ENCODE data around the gene S100A7.

The S100A7 gene

GRCh38 chr1:153476491-153477093 lies 16.1 kb upstream of the S100A7 start:
- DNase-seq (ENCODE audit: low spot score): no peak
- H3K4me2 ChIP-seq (ENCODE audit: insufficient read depth, low read length, poor library complexity, severe bottlenecking): no peak overlapping the region
- H3K4me1 ChIP-seq (ENCODE audit: control insufficient read depth in 2 of 2, insufficient read depth in 1 of 2, low read depth in 1 of 2, low read length in 2 of 2): no peaks in the 10 kb centered on the region
- H2BK15ac ChIP-seq (ENCODE audit: low read length): no peak overlapping the region
- H4K8ac ChIP-seq (ENCODE audit: low read depth, low read length): no peak overlapping the region
- H3K14ac ChIP-seq (ENCODE audit: low read length): no peak overlapping the region
- H3K36me3 ChIP-seq (replicated peaks in 1 of 2; ENCODE audit: control insufficient read depth in 2 of 2, insufficient read depth in 2 of 2, low read length in 2 of 2): no peaks in the 10 kb centered on the region
- H3K27me3 ChIP-seq (ENCODE audit: control insufficient read depth in 3 of 3, insufficient read depth in 3 of 3, low read depth in 1 of 3, low read length in 3 of 3): no peaks in the 10 kb centered on the region
- H2BK12ac ChIP-seq (ENCODE audit: low read length): no peak overlapping the region
- no peak overlapping the region for H3K18ac ChIP-seq (ENCODE audit: low read length)
- H3K4ac ChIP-seq (ENCODE audit: low read length): no peak overlapping the region
- no peaks in the 10 kb centered on the region for H3K79me1 ChIP-seq (ENCODE audit: low read depth, low read length)
- H2BK5ac ChIP-seq (ENCODE audit: low read length): no peak overlapping the region
- no peak overlapping the region for H2AK5ac ChIP-seq (ENCODE audit: low read depth, low read length)
- no peak overlapping the region for H3K4me3 ChIP-seq (ENCODE audit: low read length in 2 of 2)
- H2AFZ ChIP-seq (ENCODE audit: low read length): no peak overlapping the region
- peaks cover 2 to 3% of the 10 kb centered on the region in 2 donors for H3K9me3 ChIP-seq (replicated peaks in 1 of 2; ENCODE audit: control insufficient read depth in 2 of 2, insufficient read depth in 1 of 2, low read depth in 1 of 2, low read length in 2 of 2)
- H3K27ac ChIP-seq (replicated peaks; ENCODE audit: low read length): no peak overlapping the region
- H3K9ac ChIP-seq (ENCODE audit: low read depth, low read length, poor library complexity): no peak overlapping the region
- no peak overlapping the region for H2BK120ac ChIP-seq (ENCODE audit: low read depth, low read length)
- H3K23ac ChIP-seq (ENCODE audit: low read depth, low read length, poor library complexity): no peak overlapping the region
- no peak overlapping the region for H4K91ac ChIP-seq (ENCODE audit: low read depth, low read length, poor library complexity)
- no CpG with 5 or more reads among the region's 4 CpGs for WGBS, 2 donors (ENCODE audit: extremely low coverage in 2 of 2, insufficient read length in 2 of 2, insufficient replicate concordance in 1 of 2)

DNA sequence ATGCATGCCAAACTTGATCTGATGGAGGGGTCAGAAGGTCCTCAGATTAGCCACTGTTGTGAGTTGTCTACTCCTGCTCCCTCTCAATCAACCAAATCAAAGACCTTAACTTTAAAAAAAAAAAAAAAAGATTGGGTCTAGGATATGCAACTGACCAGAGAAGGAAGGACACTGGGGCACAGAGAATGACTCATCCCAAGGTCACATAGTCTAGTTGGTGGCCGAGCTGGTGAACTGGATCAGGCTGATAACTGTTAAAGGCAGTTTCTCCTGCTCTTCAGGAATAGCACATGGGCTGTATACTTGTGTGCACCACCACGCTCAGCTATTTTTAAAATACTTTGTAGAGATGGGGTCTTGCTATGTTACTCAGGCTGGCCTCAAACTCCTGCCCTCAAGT lies 14.8 kb upstream of the S100A7 start:
- no peak overlapping the region for H3K27ac ChIP-seq (replicated peaks; ENCODE audit: low read length)
- no peak overlapping the region for H3K14ac ChIP-seq (ENCODE audit: low read length)
- no peak overlapping the region for H2AFZ ChIP-seq (ENCODE audit: low read length)
- H3K4ac ChIP-seq (ENCODE audit: low read length): no peak overlapping the region
- peaks cover 3 to 4% of the 10 kb centered on the region in 2 donors for H3K9me3 ChIP-seq (replicated peaks in 1 of 2; ENCODE audit: control insufficient read depth in 2 of 2, insufficient read depth in 1 of 2, low read depth in 1 of 2, low read length in 2 of 2)
- H3K27me3 ChIP-seq (ENCODE audit: control insufficient read depth in 3 of 3, insufficient read depth in 3 of 3, low read depth in 1 of 3, low read length in 3 of 3): no peaks in the 10 kb centered on the region
- H2BK12ac ChIP-seq (ENCODE audit: low read length): no peak overlapping the region
- no peaks in the 10 kb centered on the region for H3K36me3 ChIP-seq (replicated peaks in 1 of 2; ENCODE audit: control insufficient read depth in 2 of 2, insufficient read depth in 2 of 2, low read length in 2 of 2)
- H3K4me1 ChIP-seq (ENCODE audit: control insufficient read depth in 2 of 2, insufficient read depth in 1 of 2, low read depth in 1 of 2, low read length in 2 of 2): no peaks in the 10 kb centered on the region
- H4K91ac ChIP-seq (ENCODE audit: low read depth, low read length, poor library complexity): no peak overlapping the region
- H4K8ac ChIP-seq (ENCODE audit: low read depth, low read length): no peak overlapping the region
- DNase-seq (ENCODE audit: low spot score): no peak
- no CpG with 5 or more reads among the region's 2 CpGs for WGBS, 2 donors (ENCODE audit: extremely low coverage in 2 of 2, insufficient read length in 2 of 2, insufficient replicate concordance in 1 of 2)
- no peak overlapping the region for H2BK120ac ChIP-seq (ENCODE audit: low read depth, low read length)
- H3K18ac ChIP-seq (ENCODE audit: low read length): no peak overlapping the region
- no peak overlapping the region for H3K23ac ChIP-seq (ENCODE audit: low read depth, low read length, poor library complexity)
- no peak overlapping the region for H3K4me3 ChIP-seq (ENCODE audit: low read length in 2 of 2)
- no peak overlapping the region for H2BK5ac ChIP-seq (ENCODE audit: low read length)
- no peak overlapping the region for H3K9ac ChIP-seq (ENCODE audit: low read depth, low read length, poor library complexity)
- H3K79me1 ChIP-seq (ENCODE audit: low read depth, low read length): no peaks in the 10 kb centered on the region
- H2BK15ac ChIP-seq (ENCODE audit: low read length): no peak overlapping the region
- no peak overlapping the region for H3K4me2 ChIP-seq (ENCODE audit: insufficient read depth, low read length, poor library complexity, severe bottlenecking)
- no peak overlapping the region for H2AK5ac ChIP-seq (ENCODE audit: low read depth, low read length)

GRCh38 chr1:153474347-153474746 lies 13.9 kb upstream of the S100A7 start:
- Histone ChIP-seq H3K79me1 (ENCODE audit: low read depth, low read length) (no peaks in the 10 kb centered on the region), H2BK15ac (ENCODE audit: low read length) (no peak overlapping the region)

GRCh38 chr1:153470707-153471106 lies 10.3 kb upstream of the S100A7 start:
- H3K79me1 ChIP-seq (ENCODE audit: low read depth, low read length): no peaks in the 10 kb centered on the region
- no peak overlapping the region for H4K91ac ChIP-seq (ENCODE audit: low read depth, low read length, poor library complexity)
- no peak overlapping the region for H3K4ac ChIP-seq (ENCODE audit: low read length)
- no peak overlapping the region for H3K18ac ChIP-seq (ENCODE audit: low read length)
- no peak overlapping the region for H3K27ac ChIP-seq (replicated peaks; ENCODE audit: low read length)
- no peak overlapping the region for H2BK120ac ChIP-seq (ENCODE audit: low read depth, low read length)
- H3K4me3 ChIP-seq (ENCODE audit: low read length in 2 of 2): peak overlapping the region in 1 of 2 donors; percentile 31
- H3K4me1 ChIP-seq (ENCODE audit: control insufficient read depth in 2 of 2, insufficient read depth in 1 of 2, low read depth in 1 of 2, low read length in 2 of 2): peaks cover 0 to 2% of the 10 kb centered on the region in 2 donors
- no peak overlapping the region for H2BK12ac ChIP-seq (ENCODE audit: low read length)
- no peak overlapping the region for H3K14ac ChIP-seq (ENCODE audit: low read length)
- no peak overlapping the region for H2BK5ac ChIP-seq (ENCODE audit: low read length)
- no peak overlapping the region for H2AK5ac ChIP-seq (ENCODE audit: low read depth, low read length)
- H3K36me3 ChIP-seq (replicated peaks in 1 of 2; ENCODE audit: control insufficient read depth in 2 of 2, insufficient read depth in 2 of 2, low read length in 2 of 2): no peaks in the 10 kb centered on the region
- no peak overlapping the region for H3K9ac ChIP-seq (ENCODE audit: low read depth, low read length, poor library complexity)
- no peak overlapping the region for H4K8ac ChIP-seq (ENCODE audit: low read depth, low read length)
- no peak overlapping the region for H3K23ac ChIP-seq (ENCODE audit: low read depth, low read length, poor library complexity)
- H3K9me3 ChIP-seq (replicated peaks in 1 of 2; ENCODE audit: control insufficient read depth in 2 of 2, insufficient read depth in 1 of 2, low read depth in 1 of 2, low read length in 2 of 2): peaks cover 3 to 4% of the 10 kb centered on the region in 2 donors
- H3K27me3 ChIP-seq (ENCODE audit: control insufficient read depth in 3 of 3, insufficient read depth in 3 of 3, low read depth in 1 of 3, low read length in 3 of 3): peaks cover 0 to 4% (median 0%) of the 10 kb centered on the region in 3 experiments
- no peak overlapping the region for H3K4me2 ChIP-seq (ENCODE audit: insufficient read depth, low read length, poor library complexity, severe bottlenecking)
- H2BK15ac ChIP-seq (ENCODE audit: low read length): no peak overlapping the region
- DNase-seq (ENCODE audit: low spot score): no peak
- no peak overlapping the region for H2AFZ ChIP-seq (ENCODE audit: low read length)

More at GRCh38 chr1:153474347-153474746, 13.9 kb upstream of the S100A7 start:
- Histone ChIP-seq H2BK120ac (ENCODE audit: low read depth, low read length) (no peak overlapping the region), H3K27ac (replicated peaks; ENCODE audit: low read length) (no peak overlapping the region), H3K4me1 (ENCODE audit: control insufficient read depth in 2 of 2, insufficient read depth in 1 of 2, low read depth in 1 of 2, low read length in 2 of 2) (no peaks in the 10 kb centered on the region), H2BK5ac (ENCODE audit: low read length) (no peak overlapping the region), H3K23ac (ENCODE audit: low read depth, low read length, poor library complexity) (no peak overlapping the region), H3K4me3 (ENCODE audit: low read length in 2 of 2) (no peak overlapping the region), H2AFZ (ENCODE audit: low read length) (no peak overlapping the region), H3K4ac (ENCODE audit: low read length) (no peak overlapping the region), H2AK5ac (ENCODE audit: low read depth, low read length) (no peak overlapping the region), H4K91ac (ENCODE audit: low read depth, low read length, poor library complexity) (no peak overlapping the region), H3K18ac (ENCODE audit: low read length) (no peak overlapping the region), H3K9me3 (replicated peaks in 1 of 2; ENCODE audit: control insufficient read depth in 2 of 2, insufficient read depth in 1 of 2, low read depth in 1 of 2, low read length in 2 of 2) (peaks cover 3 to 4% of the 10 kb centered on the region in 2 donors), H3K27me3 (ENCODE audit: control insufficient read depth in 3 of 3, insufficient read depth in 3 of 3, low read depth in 1 of 3, low read length in 3 of 3) (peaks cover 0 to 3% (median 0%) of the 10 kb centered on the region in 3 experiments), H3K4me2 (ENCODE audit: insufficient read depth, low read length, poor library complexity, severe bottlenecking) (no peak overlapping the region), H4K8ac (ENCODE audit: low read depth, low read length) (no peak overlapping the region), H3K9ac (ENCODE audit: low read depth, low read length, poor library complexity) (no peak overlapping the region), H3K14ac (ENCODE audit: low read length) (no peak overlapping the region), H3K36me3 (replicated peaks in 1 of 2; ENCODE audit: control insufficient read depth in 2 of 2, insufficient read depth in 2 of 2, low read length in 2 of 2) (no peaks in the 10 kb centered on the region), H2BK12ac (ENCODE audit: low read length) (no peak overlapping the region)
- WGBS, 2 donors (ENCODE audit: extremely low coverage in 2 of 2, insufficient read length in 2 of 2, insufficient replicate concordance in 1 of 2): no CpG with 5 or more reads among the region's 3 CpGs
- no peak for DNase-seq (ENCODE audit: low spot score)
